ENCODE measurements around the gene ZNF436. TPM values are rescaled to one million over a fixed set of nuclear protein-coding genes. Genes with fewer than 3 reads are reported as not detected.

The ZNF436 gene
- total and polyA plus RNA-seq, 2 of the 8 experiments (the other 6 are each of a cell fraction or from before 2014, with no cell fraction given): 0.65 to 1.8 TPM

- TF ChIP-seq, protein P1, sequence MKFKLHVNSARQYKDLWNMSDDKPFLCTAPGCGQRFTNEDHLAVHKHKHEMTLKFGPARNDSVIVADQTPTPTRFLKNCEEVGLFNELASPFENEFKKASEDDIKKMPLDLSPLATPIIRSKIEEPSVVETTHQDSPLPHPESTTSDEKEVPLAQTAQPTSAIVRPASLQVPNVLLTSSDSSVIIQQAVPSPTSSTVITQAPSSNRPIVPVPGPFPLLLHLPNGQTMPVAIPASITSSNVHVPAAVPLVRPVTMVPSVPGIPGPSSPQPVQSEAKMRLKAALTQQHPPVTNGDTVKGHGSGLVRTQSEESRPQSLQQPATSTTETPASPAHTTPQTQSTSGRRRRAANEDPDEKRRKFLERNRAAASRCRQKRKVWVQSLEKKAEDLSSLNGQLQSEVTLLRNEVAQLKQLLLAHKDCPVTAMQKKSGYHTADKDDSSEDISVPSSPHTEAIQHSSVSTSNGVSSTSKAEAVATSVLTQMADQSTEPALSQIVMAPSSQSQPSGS (IDR thresholded peaks at IDR 0.05; ENCODE audit: low read length): no peak
Observed at GRCh38 chr1:23325393-23325792, 44.2 kb downstream of the ZNF436 start (continued).
